K562 (cell line): ENCODE data around the gene TOR3A. TPM values are rescaled to one million over a fixed set of nuclear protein-coding genes. Genes with fewer than 3 reads are reported as not detected.

ENCODE experiments used
- ATAC-seq: fragments of 200-7000 bp; cut with Tn5 transposase; 3 replicates; pipeline ENCODE4 v1.9.1; 2020; ENCODE audit warnings: moderate library complexity
- BruUV-seq: library from RNA; stranded (reverse); fragments of 400-500 nt; replicated peaks from 2 replicates; lab custom pipeline; 2021; lab: Mats Ljungman, UMichigan
- CTCF ChIA-PET: fragments of 300-600 bp; formaldehyde crosslinking; extraction: SDS; loops from one replicate; lab custom pipeline; 2021; ENCODE audit warnings: low intra/inter-chr PET ratio; lab: Yijun Ruan, JAX
- POLR2A ChIA-PET: fragments of 300-600, 350-650 bp; sonication (Branson Sonifier 250); formaldehyde crosslinking; extraction: SDS; loops from one replicate; lab custom pipeline; 2021; ENCODE audit warnings: antibody characterized with exemption, inconsistent platforms; lab: Yijun Ruan, JAX
- DNase-seq, 4 experiments: peaks; one replicate each; pipeline versions ENCODE4 v3.0.0 to v3.0.0-alpha.2; 2011 to 2018; ENCODE audit warnings: low spot score in 3 of 4, mixed read lengths in 3 of 4; ENCODE audit errors: extremely low read depth in 1 of 4
- FAIRE-seq: peaks from 2 replicates; lab custom pipeline; 2011; peaks lifted over from hg19 to GRCh38; lab: Jason Lieb, UNC
- H2AFZ ChIP-seq: 2 replicates; pipeline ENCODE4 v1.6.0; 2011; ENCODE audit warnings: low read depth, low read length, control low read depth, inconsistent platforms
- H3K27ac ChIP-seq: fragments of 200-600 bp; 3 replicates; pipeline ENCODE4 v1.8.0; 2011; ENCODE audit warnings: low read depth, mild to moderate bottlenecking, control low read depth, inconsistent platforms, low read length, moderate library complexity, mixed read lengths; ENCODE audit errors: extremely low read depth
- H3K27me3 ChIP-seq, 2 experiments: fragments of 300-600 bp in 1 of 2; 2 replicates in 1 of 2; 3 replicates in 1 of 2; pipeline versions ENCODE4 v1.6.0 to v1.8.0; 2011; ENCODE audit warnings: inconsistent platforms in 2 of 2, low read length in 2 of 2, mild to moderate bottlenecking in 1 of 2, mixed read lengths in 1 of 2, moderate library complexity in 1 of 2; ENCODE audit not compliant: control insufficient read depth in 2 of 2, insufficient read depth in 2 of 2
- H3K36me3 ChIP-seq: fragments of 300-600 bp; 3 replicates; pipeline ENCODE4 v1.8.0; 2011; ENCODE audit warnings: mild to moderate bottlenecking, low read length, inconsistent platforms; ENCODE audit not compliant: control insufficient read depth, insufficient read depth
- H3K4me1 ChIP-seq, 2 experiments: fragments of 200-600 bp in 1 of 2; replicated peaks in 1 of 2; 2 replicates in 1 of 2; 3 replicates in 1 of 2; pipeline versions ENCODE4 v1.5.1 to v1.8.0; 2011; ENCODE audit warnings: inconsistent platforms in 2 of 2, low read length in 2 of 2, mild to moderate bottlenecking in 1 of 2, mixed read lengths in 1 of 2, moderate library complexity in 1 of 2; ENCODE audit not compliant: control insufficient read depth in 2 of 2, insufficient read depth in 2 of 2
- H3K4me2 ChIP-seq: 2 replicates; pipeline ENCODE4 v1.6.1; 2011; ENCODE audit warnings: low read length, control low read depth, inconsistent platforms, mixed read lengths; ENCODE audit not compliant: insufficient read depth
- H3K4me3 ChIP-seq: fragments of 200-600 bp; sonication (generic), shearing (Covaris generic); 2 replicates; pipeline ENCODE4 v1.5.1; 2016; ENCODE audit warnings: control low read depth, inconsistent platforms
- H3K79me2 ChIP-seq: fragments of 200-600 bp; 3 replicates; pipeline ENCODE4 v1.8.0; 2011; ENCODE audit warnings: low read length, inconsistent platforms; ENCODE audit not compliant: control insufficient read depth, insufficient read depth
- H3K9ac ChIP-seq, 2 experiments: 2 replicates each; pipeline versions ENCODE4 v1.6.0 to v1.6.1; 2011; ENCODE audit warnings: low read depth in 2 of 2, low read length in 2 of 2, control low read depth in 1 of 2, inconsistent platforms in 1 of 2, mild to moderate bottlenecking in 1 of 2, mixed read lengths in 1 of 2; ENCODE audit not compliant: insufficient read depth in 1 of 2
- H3K9me1 ChIP-seq: one replicate; pipeline ENCODE4 v1.6.0; 2011; ENCODE audit warnings: inconsistent platforms, mild to moderate bottlenecking, low read length, moderate library complexity; ENCODE audit not compliant: control insufficient read depth, insufficient read depth
- H3K9me3 ChIP-seq: replicated peaks from 2 replicates; pipeline ENCODE4 v1.5.1; 2011; ENCODE audit warnings: low read depth, low read length, inconsistent platforms; ENCODE audit not compliant: control insufficient read depth, insufficient read depth
- H4K20me1 ChIP-seq: replicated peaks from 2 replicates; pipeline ENCODE4 v1.6.1; 2011; ENCODE audit warnings: low read length, inconsistent platforms, mixed read lengths; ENCODE audit not compliant: control insufficient read depth, insufficient read depth
- CTCFL ChIP-seq: IDR thresholded peaks from 2 replicates; pipeline ENCODE4 v1.6.1; 2011; ENCODE audit warnings: borderline replicate concordance, low read depth, mild to moderate bottlenecking, moderate library complexity, low read length; ENCODE audit not compliant: insufficient read depth, poor library complexity, severe bottlenecking
- MAFF ChIP-seq: IDR thresholded peaks from 2 replicates; pipeline ENCODE4 v1.6.1; 2012; ENCODE audit warnings: low read length, improper control_type of control experiment
- MAZ ChIP-seq, 2 experiments: fragments of 450-650 bp in 1 of 2; sonication (generic) in 1 of 2; formaldehyde crosslinking; IDR thresholded peaks in 1 of 2; conservative IDR thresholded peaks in 1 of 2; 2 replicates each; pipeline versions ENCODE4 v1.4.0 to v1.5.0; 2020; ENCODE audit warnings: mild to moderate bottlenecking in 1 of 2, missing genetic modification reagents in 1 of 2
- MTF1 ChIP-seq: fragments of 250-450 bp; sonication (Bioruptor Pico); IDR thresholded peaks from 2 replicates; pipeline ENCODE4 v1.9.0; 2021; ENCODE audit warnings: moderate library complexity, mild to moderate bottlenecking, inconsistent platforms, borderline replicate concordance
- NCOA2 ChIP-seq, 2 experiments: fragments of 450-650 bp; IDR thresholded peaks; 2 replicates each; pipeline ENCODE4 v1.6.1; 2018; ENCODE audit warnings: mild to moderate bottlenecking in 2 of 2, moderate library complexity in 1 of 2; ENCODE audit not compliant: partially characterized antibody in 2 of 2
- NCOA4 ChIP-seq: fragments of 450-650 bp; IDR thresholded peaks from 2 replicates; pipeline ENCODE4 v1.6.1; 2018; ENCODE audit warnings: mild to moderate bottlenecking; ENCODE audit not compliant: partially characterized antibody
- NFYB ChIP-seq: IDR thresholded peaks from 2 replicates; pipeline ENCODE4 v1.6.1; 2011; ENCODE audit warnings: mild to moderate bottlenecking, moderate library complexity; ENCODE audit not compliant: insufficient read length; ENCODE audit errors: extremely low read depth
- RBFOX2 ChIP-seq: fragments of 200-400 bp; formaldehyde crosslinking; IDR thresholded peaks from 2 replicates; pipeline ENCODE4 v1.6.1; 2017; ENCODE audit warnings: low read depth, mild to moderate bottlenecking, low read length, moderate library complexity
- RBM25 ChIP-seq: fragments of 200-400 bp; formaldehyde crosslinking; IDR thresholded peaks from 2 replicates; pipeline ENCODE4 v1.6.1; 2018; ENCODE audit warnings: low read length, low read depth, moderate library complexity; ENCODE audit not compliant: severe bottlenecking
- ZNF224 ChIP-seq: sonication (generic); formaldehyde crosslinking; IDR thresholded peaks from 2 replicates; pipeline ENCODE4 v1.8.0; 2022; ENCODE audit warnings: mild to moderate bottlenecking, missing genetic modification reagents
- ZNF41 ChIP-seq: fragments of 250-450 bp; sonication (Bioruptor Pico); conservative IDR thresholded peaks from 2 replicates; pipeline ENCODE4 v1.4.0; 2020; ENCODE audit warnings: mild to moderate bottlenecking
- WGBS: fragments of 100-300 bp; shearing (Covaris generic); methylation state at CpG from one replicate; pipeline ENCODE4 v1.1.6; 2016; ENCODE audit warnings: low coverage, mixed read lengths; ENCODE audit not compliant: insufficient coverage; ENCODE audit errors: missing lambda C conversion rate; 5-methylcytosine and 5-hydroxymethylcytosine counted together
- in situ Hi-C: fragments of 300-500 bp; cut with MboI; formaldehyde crosslinking; loops from 4 replicates; pipeline ENCODE4 v1.15.0; 2018; ENCODE audit warnings: inconsistent platforms, mixed read lengths
- intact Hi-C: fragments of 100-400 bp; cut with micrococcal nuclease; formaldehyde crosslinking; loops from 2 replicates; pipeline ENCODE4 v1.14.2; 2022
- polyA plus RNA-seq, 8 experiments: library from polyadenylated mRNA; depleted of rRNA in 4 of 8; stranded (reverse) in 5 of 8; unstranded in 3 of 8; fragments of >200 nt; fragmentation: Nextera tagmentation in 2 of 8; fragmentation: Illumina TruSeq in 1 of 8; extraction: Ambion mirVana in 2 of 8; extraction: Trizol in 1 of 8; gene quantifications; 2 replicates each; pipeline versions ENCODE4 v1.2.1 to v1.2.3, GENCODE V29; 2011 to 2014; ENCODE audit warnings: inconsistent platforms in 1 of 8, missing spikeins in 1 of 8
- total RNA-seq, 7 experiments: library from RNA; depleted of rRNA in 6 of 7; stranded (reverse); fragments of >200 nt in 6 of 7; fragmentation: Illumina TruSeq in 2 of 7; extraction: Trizol in 2 of 7; gene quantifications; 2 replicates each; pipeline versions ENCODE4 v1.2.1 to v1.2.3, GENCODE V29; 2011 to 2021; ENCODE audit warnings: low replicate concordance in 1 of 7
- TF ChIP-seq, protein P1 (sequence below): sonication (generic); formaldehyde crosslinking; IDR thresholded peaks from 2 replicates; pipeline ENCODE4 v1.8.1; 2023; ENCODE audit warnings: mild to moderate bottlenecking, missing genetic modification reagents
- TF ChIP-seq, protein P2 (sequence below): fragments of 450-650 bp; IDR thresholded peaks from 2 replicates; pipeline ENCODE4 v1.6.1; 2016

The TOR3A gene
- total and polyA plus RNA-seq, 9 of the 15 experiments (the other 6 are each of a cell fraction or from before 2014, with no cell fraction given): 7.9 to 94.5 (median 39.7) TPM

GRCh38 chr1:179046808-179047635 lies 34.8 kb upstream of the TOR3A start:
- ChIA-PET CTCF (no interaction called here), POLR2A (interaction anchor here (0.8 to 3.2 kb wide), 3 partner anchors 10 to 19 kb away, joined by 3 to 15 read pairs (median 6); no protein-coding TSS in a partner anchor)
- Histone ChIP-seq H3K9ac (peak overlapping the region in 1 of 2 experiments; percentile 46; a peak in 1 of 4 replicates), H4K20me1 (no peaks in the 10 kb centered on the region), H2AFZ (no peak overlapping the region), H3K36me3 (peaks cover 31% of the 10 kb centered on the region), H3K4me1 (peaks cover 33 to 45% of the 10 kb centered on the region in 2 experiments), H3K27me3 (no peaks in the 10 kb centered on the region), H3K79me2 (peaks cover 53% of the 10 kb centered on the region), H3K4me3 (no peak overlapping the region), H3K9me3 (no peaks in the 10 kb centered on the region), H3K27ac (peak overlapping the region; percentile 87), H3K4me2 (peak overlapping the region; percentile 71), H3K9me1 (no peaks in the 10 kb centered on the region)
- in situ Hi-C loops (no loop called here), intact Hi-C loops (loop anchor here (1.0 kb wide), 6 partner anchors 8 to 35 kb away; partner anchors contain the start of gene TOR3A)
- under 1% methylated on average over 14 of the region's 14 CpGs for WGBS
- FAIRE-seq (peak; percentile 96), DNase-seq (peak; percentile 86 to 98 (median 92)), ATAC-seq (peak; percentile 89)
- no TSS peak for BruUV-seq
- TF ChIP-seq RBM25 (peak; percentile 16), NCOA4 (peak; percentile 92), ZNF41 (CRISPR knock-in tag) (peak; percentile 77; the same call in 1 of the 2 replicates), CTCFL (no peak), ZNF224 (CRISPR knock-in tag) (no peak), MAZ (CRISPR knock-in tag; conservative IDR thresholded peaks at IDR 0.05 in 1 of 2, IDR thresholded peaks at IDR 0.05 in 1 of 2) (peak; percentile 84 to 95), MAFF (peak; percentile 73; the same call in 1 of the 2 replicates), RBFOX2 (peak; percentile 33; the same call in 1 of the 2 replicates), MTF1 (CRISPR knock-in tag) (no peak), NFYB (no peak), NCOA2 (IDR thresholded peaks at IDR 0.05; ENCODE audit: partially characterized antibody in 2 of 2) (peak; percentile 94)
- TF ChIP-seq, protein P1, sequence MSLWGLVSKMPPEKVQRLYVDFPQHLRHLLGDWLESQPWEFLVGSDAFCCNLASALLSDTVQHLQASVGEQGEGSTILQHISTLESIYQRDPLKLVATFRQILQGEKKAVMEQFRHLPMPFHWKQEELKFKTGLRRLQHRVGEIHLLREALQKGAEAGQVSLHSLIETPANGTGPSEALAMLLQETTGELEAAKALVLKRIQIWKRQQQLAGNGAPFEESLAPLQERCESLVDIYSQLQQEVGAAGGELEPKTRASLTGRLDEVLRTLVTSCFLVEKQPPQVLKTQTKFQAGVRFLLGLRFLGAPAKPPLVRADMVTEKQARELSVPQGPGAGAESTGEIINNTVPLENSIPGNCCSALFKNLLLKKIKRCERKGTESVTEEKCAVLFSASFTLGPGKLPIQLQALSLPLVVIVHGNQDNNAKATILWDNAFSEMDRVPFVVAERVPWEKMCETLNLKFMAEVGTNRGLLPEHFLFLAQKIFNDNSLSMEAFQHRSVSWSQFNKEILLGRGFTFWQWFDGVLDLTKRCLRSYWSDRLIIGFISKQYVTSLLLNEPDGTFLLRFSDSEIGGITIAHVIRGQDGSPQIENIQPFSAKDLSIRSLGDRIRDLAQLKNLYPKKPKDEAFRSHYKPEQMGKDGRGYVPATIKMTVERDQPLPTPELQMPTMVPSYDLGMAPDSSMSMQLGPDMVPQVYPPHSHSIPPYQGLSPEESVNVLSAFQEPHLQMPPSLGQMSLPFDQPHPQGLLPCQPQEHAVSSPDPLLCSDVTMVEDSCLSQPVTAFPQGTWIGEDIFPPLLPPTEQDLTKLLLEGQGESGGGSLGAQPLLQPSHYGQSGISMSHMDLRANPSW: no peak
- TF ChIP-seq, protein P2, sequence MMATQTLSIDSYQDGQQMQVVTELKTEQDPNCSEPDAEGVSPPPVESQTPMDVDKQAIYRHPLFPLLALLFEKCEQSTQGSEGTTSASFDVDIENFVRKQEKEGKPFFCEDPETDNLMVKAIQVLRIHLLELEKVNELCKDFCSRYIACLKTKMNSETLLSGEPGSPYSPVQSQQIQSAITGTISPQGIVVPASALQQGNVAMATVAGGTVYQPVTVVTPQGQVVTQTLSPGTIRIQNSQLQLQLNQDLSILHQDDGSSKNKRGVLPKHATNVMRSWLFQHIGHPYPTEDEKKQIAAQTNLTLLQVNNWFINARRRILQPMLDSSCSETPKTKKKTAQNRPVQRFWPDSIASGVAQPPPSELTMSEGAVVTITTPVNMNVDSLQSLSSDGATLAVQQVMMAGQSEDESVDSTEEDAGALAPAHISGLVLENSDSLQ: peak; percentile 64
